ENCODE measurements around the gene KNCN.

KNCN gene

DNA sequence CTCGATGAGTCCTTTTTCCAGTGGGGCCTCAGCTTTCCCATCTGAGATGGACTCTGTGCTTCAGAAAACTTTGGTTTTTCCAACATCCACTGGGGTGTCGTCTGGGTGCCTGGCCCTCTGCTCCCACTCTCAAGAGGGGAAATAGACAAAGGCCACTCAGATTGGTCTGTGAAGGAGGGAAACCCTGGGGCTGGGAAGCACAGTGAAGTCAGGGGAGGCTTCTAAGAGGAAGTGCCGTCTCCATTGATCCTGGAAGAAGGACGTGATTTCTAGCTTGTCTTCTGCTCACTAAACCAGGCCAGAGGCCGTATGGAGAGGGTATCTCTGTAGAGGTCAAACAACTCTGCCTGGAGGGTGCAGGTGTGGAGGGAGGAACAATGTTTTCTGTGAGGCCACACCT is 5.2 kb downstream of the KNCN start:
- H3K27ac ChIP-seq (ENCODE audit: low read length): no peak overlapping the region
- H3K27me3 ChIP-seq (replicated peaks; ENCODE audit: insufficient read depth, low read length): peaks cover 38% of the 10 kb centered on the region
- H3K79me2 ChIP-seq (ENCODE audit: low read length): no peaks in the 10 kb centered on the region
- H3K36me3 ChIP-seq (replicated peaks; ENCODE audit: insufficient read depth, low read length): no peaks in the 10 kb centered on the region
- H3K4me2 ChIP-seq (ENCODE audit: low read depth, low read length): no peak overlapping the region
- H4K20me1 ChIP-seq (ENCODE audit: insufficient read depth, low read length): no peaks in the 10 kb centered on the region
- DNase-seq: no peak
- H3K9ac ChIP-seq (ENCODE audit: low read length): no peak overlapping the region
- H3K4me1 ChIP-seq (ENCODE audit: low read length): no peaks in the 10 kb centered on the region
- no peaks in the 10 kb centered on the region for H3K9me3 ChIP-seq (replicated peaks; ENCODE audit: insufficient read depth, low read length)
- H2AFZ ChIP-seq (ENCODE audit: low read length): no peak overlapping the region
- TF ChIP-seq, protein P1, sequence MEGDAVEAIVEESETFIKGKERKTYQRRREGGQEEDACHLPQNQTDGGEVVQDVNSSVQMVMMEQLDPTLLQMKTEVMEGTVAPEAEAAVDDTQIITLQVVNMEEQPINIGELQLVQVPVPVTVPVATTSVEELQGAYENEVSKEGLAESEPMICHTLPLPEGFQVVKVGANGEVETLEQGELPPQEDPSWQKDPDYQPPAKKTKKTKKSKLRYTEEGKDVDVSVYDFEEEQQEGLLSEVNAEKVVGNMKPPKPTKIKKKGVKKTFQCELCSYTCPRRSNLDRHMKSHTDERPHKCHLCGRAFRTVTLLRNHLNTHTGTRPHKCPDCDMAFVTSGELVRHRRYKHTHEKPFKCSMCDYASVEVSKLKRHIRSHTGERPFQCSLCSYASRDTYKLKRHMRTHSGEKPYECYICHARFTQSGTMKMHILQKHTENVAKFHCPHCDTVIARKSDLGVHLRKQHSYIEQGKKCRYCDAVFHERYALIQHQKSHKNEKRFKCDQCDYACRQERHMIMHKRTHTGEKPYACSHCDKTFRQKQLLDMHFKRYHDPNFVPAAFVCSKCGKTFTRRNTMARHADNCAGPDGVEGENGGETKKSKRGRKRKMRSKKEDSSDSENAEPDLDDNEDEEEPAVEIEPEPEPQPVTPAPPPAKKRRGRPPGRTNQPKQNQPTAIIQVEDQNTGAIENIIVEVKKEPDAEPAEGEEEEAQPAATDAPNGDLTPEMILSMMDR (IDR thresholded peaks at IDR 0.05; ENCODE audit: low read length): no peak
- TF ChIP-seq EZH2 (optimal IDR thresholded peaks at IDR 0.05; ENCODE audit: low read depth, low read length) (no peak), EZH2phosphoT487 (IDR thresholded peaks at IDR 0.05; ENCODE audit: low read length) (no peak)
- H3K9me2 ChIP-seq (replicated peaks; ENCODE audit: insufficient read depth, low read length): no peaks in the 10 kb centered on the region
- no peak overlapping the region for H3K4me3 ChIP-seq (ENCODE audit: low read length)
- no peaks in the 10 kb centered on the region for H3F3A ChIP-seq (ENCODE audit: insufficient read depth, low read length)

DNA sequence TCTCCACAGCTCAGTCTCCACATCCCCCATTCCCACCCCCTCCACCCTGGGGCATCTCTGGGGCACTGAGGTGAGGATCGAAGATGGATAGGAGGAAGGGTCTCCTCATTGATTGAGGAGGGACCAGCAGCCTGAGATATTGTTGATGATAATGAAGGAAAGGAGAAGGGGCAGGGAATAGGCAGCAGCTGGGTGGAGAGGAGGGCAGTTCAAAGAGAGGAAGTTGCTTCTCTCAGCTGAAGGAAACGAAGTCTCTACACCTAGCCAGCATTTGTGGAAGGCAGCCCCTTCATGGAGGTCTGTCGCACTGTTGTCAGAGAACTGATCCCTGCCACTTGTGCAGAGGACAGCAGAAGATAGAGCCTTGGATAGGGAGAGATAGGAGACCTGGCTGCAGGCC is 5.7 kb downstream of the KNCN start:
- no peaks in the 10 kb centered on the region for H3K9me2 ChIP-seq (replicated peaks; ENCODE audit: insufficient read depth, low read length)
- H3K36me3 ChIP-seq (replicated peaks; ENCODE audit: insufficient read depth, low read length): no peaks in the 10 kb centered on the region
- no peaks in the 10 kb centered on the region for H4K20me1 ChIP-seq (ENCODE audit: insufficient read depth, low read length)
- H3K4me1 ChIP-seq (ENCODE audit: low read length): no peaks in the 10 kb centered on the region
- H3K79me2 ChIP-seq (ENCODE audit: low read length): no peaks in the 10 kb centered on the region
- H3K4me2 ChIP-seq (ENCODE audit: low read depth, low read length): no peak overlapping the region
- DNase-seq: no peak
- no peaks in the 10 kb centered on the region for H3K9me3 ChIP-seq (replicated peaks; ENCODE audit: insufficient read depth, low read length)
- H3K4me3 ChIP-seq (ENCODE audit: low read length): no peak overlapping the region
- no peak overlapping the region for H3K9ac ChIP-seq (ENCODE audit: low read length)
- H3K27me3 ChIP-seq (replicated peaks; ENCODE audit: insufficient read depth, low read length): peaks cover 38% of the 10 kb centered on the region
- TF ChIP-seq EZH2phosphoT487 (IDR thresholded peaks at IDR 0.05; ENCODE audit: low read length): no peak
- no peak for TF ChIP-seq EZH2 (optimal IDR thresholded peaks at IDR 0.05; ENCODE audit: low read depth, low read length)
- TF ChIP-seq, protein P1 (IDR thresholded peaks at IDR 0.05; ENCODE audit: low read length): no peak
- H2AFZ ChIP-seq (ENCODE audit: low read length): no peak overlapping the region
- H3K27ac ChIP-seq (ENCODE audit: low read length): no peak overlapping the region
- no peaks in the 10 kb centered on the region for H3F3A ChIP-seq (ENCODE audit: insufficient read depth, low read length)

DNA sequence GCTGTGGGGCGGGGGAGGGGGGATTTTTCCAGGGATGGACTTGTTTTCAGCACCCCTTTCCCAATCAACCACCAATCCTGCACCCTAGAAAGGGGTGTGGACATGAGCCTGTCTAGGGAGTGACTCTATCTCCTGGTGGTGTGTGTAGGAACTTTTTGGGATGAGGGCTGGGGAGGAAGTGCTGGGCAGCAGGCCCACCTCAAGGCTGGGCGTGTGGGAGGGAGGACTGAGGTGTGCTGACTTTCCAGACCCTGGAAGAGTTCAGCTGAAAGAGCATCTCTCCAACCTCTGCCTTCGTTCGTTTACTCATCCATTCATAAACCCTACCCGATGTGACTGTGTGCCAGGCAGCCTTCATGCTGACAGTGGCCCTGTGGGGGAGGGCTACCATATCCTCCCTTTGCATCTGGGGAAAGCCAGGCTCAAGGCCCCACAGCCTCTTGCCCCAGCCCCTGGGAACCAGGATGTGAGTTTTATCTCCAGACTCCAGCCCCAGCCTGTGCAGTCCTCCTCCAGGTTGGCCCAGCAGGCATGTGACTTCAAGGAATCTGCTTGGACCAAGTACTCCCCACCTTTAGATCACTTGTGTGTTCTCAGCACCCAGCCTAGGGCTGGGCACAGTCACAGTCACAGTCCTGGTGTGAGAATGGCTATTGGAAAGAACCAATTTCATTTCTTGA is 6.7 kb downstream of the KNCN start:
- no peaks in the 10 kb centered on the region for H4K20me1 ChIP-seq (ENCODE audit: insufficient read depth, low read length)
- no peak overlapping the region for H2AFZ ChIP-seq (ENCODE audit: low read length)
- H3K9me2 ChIP-seq (replicated peaks; ENCODE audit: insufficient read depth, low read length): no peaks in the 10 kb centered on the region
- no peak overlapping the region for H3K4me2 ChIP-seq (ENCODE audit: low read depth, low read length)
- H3K27me3 ChIP-seq (replicated peaks; ENCODE audit: insufficient read depth, low read length): peaks cover 38% of the 10 kb centered on the region
- H3K27ac ChIP-seq (ENCODE audit: low read length): no peak overlapping the region
- TF ChIP-seq, protein P1 (IDR thresholded peaks at IDR 0.05; ENCODE audit: low read length): no peak
- TF ChIP-seq EZH2phosphoT487 (IDR thresholded peaks at IDR 0.05; ENCODE audit: low read length): no peak
- no peak for TF ChIP-seq EZH2 (optimal IDR thresholded peaks at IDR 0.05; ENCODE audit: low read depth, low read length)
- no peaks in the 10 kb centered on the region for H3K79me2 ChIP-seq (ENCODE audit: low read length)
- H3K9ac ChIP-seq (ENCODE audit: low read length): no peak overlapping the region
- H3K36me3 ChIP-seq (replicated peaks; ENCODE audit: insufficient read depth, low read length): no peaks in the 10 kb centered on the region
- no peaks in the 10 kb centered on the region for H3K4me1 ChIP-seq (ENCODE audit: low read length)
- no peaks in the 10 kb centered on the region for H3K9me3 ChIP-seq (replicated peaks; ENCODE audit: insufficient read depth, low read length)
- H3K4me3 ChIP-seq (ENCODE audit: low read length): no peak overlapping the region
- H3F3A ChIP-seq (ENCODE audit: insufficient read depth, low read length): no peaks in the 10 kb centered on the region
- no peak for DNase-seq
